Measurements from ENCODE around the gene PTEN. TPM values are rescaled to one million over a fixed set of nuclear protein-coding genes. Genes with fewer than 3 reads are reported as not detected.

Gene PTEN
- total and polyA plus RNA-seq, 9 of the 15 experiments (the other 6 are each of a cell fraction or from before 2014, with no cell fraction given): 8.4 to 56.9 (median 22.2) TPM

DNA sequence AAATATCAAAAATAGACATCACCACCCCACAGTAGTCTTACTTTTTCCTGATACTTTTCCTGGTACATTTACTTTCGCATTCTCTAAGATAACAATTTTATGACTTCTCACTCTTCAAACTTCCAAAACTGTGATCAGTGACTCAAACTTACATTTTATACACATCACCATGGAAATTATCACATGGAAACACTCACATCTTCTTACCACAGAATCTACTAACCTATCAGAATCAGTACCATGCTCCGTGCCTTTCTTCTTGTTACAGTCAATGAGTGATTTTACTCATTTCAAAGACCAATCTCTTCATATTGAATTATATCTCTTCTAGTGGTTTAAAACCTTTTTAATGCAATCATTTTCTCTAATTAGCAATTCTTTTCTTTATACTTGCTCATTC, 120.3 kb downstream of the PTEN start (continued):
- TF ChIP-seq, protein P1, sequence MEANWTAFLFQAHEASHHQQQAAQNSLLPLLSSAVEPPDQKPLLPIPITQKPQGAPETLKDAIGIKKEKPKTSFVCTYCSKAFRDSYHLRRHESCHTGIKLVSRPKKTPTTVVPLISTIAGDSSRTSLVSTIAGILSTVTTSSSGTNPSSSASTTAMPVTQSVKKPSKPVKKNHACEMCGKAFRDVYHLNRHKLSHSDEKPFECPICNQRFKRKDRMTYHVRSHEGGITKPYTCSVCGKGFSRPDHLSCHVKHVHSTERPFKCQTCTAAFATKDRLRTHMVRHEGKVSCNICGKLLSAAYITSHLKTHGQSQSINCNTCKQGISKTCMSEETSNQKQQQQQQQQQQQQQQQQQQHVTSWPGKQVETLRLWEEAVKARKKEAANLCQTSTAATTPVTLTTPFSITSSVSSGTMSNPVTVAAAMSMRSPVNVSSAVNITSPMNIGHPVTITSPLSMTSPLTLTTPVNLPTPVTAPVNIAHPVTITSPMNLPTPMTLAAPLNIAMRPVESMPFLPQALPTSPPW (CRISPR knock-in tag; IDR thresholded peaks at IDR 0.05): no peak
- no peak for TF ChIP-seq ZNF445 (CRISPR knock-in tag; IDR thresholded peaks at IDR 0.05; ENCODE audit: low read depth)

GRCh38 chr10:87987206-87987605, 123.8 kb downstream of the PTEN start:
- H3K9me1 ChIP-seq (ENCODE audit: control insufficient read depth, insufficient read depth, low read length): no peaks in the 10 kb centered on the region
- no peaks in the 10 kb centered on the region for H3K36me3 ChIP-seq (ENCODE audit: control insufficient read depth, insufficient read depth, low read length)
- no peaks in the 10 kb centered on the region for H3K79me2 ChIP-seq (ENCODE audit: control insufficient read depth, insufficient read depth, low read length)
- no peak overlapping the region for H3K9ac ChIP-seq (ENCODE audit: insufficient read depth in 1 of 2, low read depth in 2 of 2, low read length in 2 of 2)
- no peak overlapping the region for H2AFZ ChIP-seq (ENCODE audit: low read depth, low read length)
- H3K27me3 ChIP-seq (ENCODE audit: control insufficient read depth in 2 of 2, insufficient read depth in 2 of 2, low read length in 2 of 2): no peaks in the 10 kb centered on the region
- in situ Hi-C loops (cut with MboI): no loop called here
- intact Hi-C loops (cut with micrococcal nuclease): no loop called here
- no peak overlapping the region for H3K4me3 ChIP-seq
- H3K9me3 ChIP-seq (replicated peaks; ENCODE audit: control insufficient read depth, insufficient read depth, low read depth, low read length): no peaks in the 10 kb centered on the region
- DNase-seq (ENCODE audit: extremely low read depth in 1 of 4, low spot score in 3 of 4) (no peak), FAIRE-seq (no peak), ATAC-seq (no peak)
- no peak overlapping the region for H3K27ac ChIP-seq (ENCODE audit: extremely low read depth, low read depth, low read length)
- H3K4me1 ChIP-seq (replicated peaks in 1 of 2; ENCODE audit: control insufficient read depth in 2 of 2, insufficient read depth in 2 of 2, low read length in 2 of 2): no peaks in the 10 kb centered on the region; a peak in 1 of 5 replicates
- CTCF ChIA-PET (ENCODE audit: low intra/inter-chr PET ratio): no interaction called here
- H4K20me1 ChIP-seq (replicated peaks; ENCODE audit: control insufficient read depth, insufficient read depth, low read length): no peaks in the 10 kb centered on the region
- BruUV-seq (replicated peaks): no TSS peak
- TF ChIP-seq ZNF75A (CRISPR knock-in tag; IDR thresholded peaks at IDR 0.05) (peak; percentile 91), ZNF695 (CRISPR knock-in tag; IDR thresholded peaks at IDR 0.05) (no peak)
- POLR2A ChIA-PET: no interaction called here
- H3K4me2 ChIP-seq (ENCODE audit: insufficient read depth, low read length): no peak overlapping the region
- WGBS (ENCODE audit: insufficient coverage, low coverage, missing lambda C conversion rate): 8% methylated on average over 2 of the region's 2 CpGs

Measured in K562 (cell line).